Smooth muscle cell of the coronary artery (primary cell): ENCODE measurements around the gene C5AR1. TPM values are rescaled to one million over a fixed set of nuclear protein-coding genes. Genes with fewer than 3 reads are reported as not detected.

Experiments
- total RNA-seq: library from RNA; depleted of rRNA; stranded (reverse); fragments of >200 nt; gene quantifications from 2 replicates; pipeline ENCODE4 v1.2.3, GENCODE V29; 2014; ENCODE audit warnings: low replicate concordance

Gene C5AR1
- 0.08 TPM in 1 of 2 replicates, not detected in the other for total RNA-seq

GRCh38 chr19:47309608-47310007 lies at the start of gene C5AR1:
TSS of gene C5AR1 (plus strand) at chr19:47309861. CDS start at chr19:47309896, 35 bp downstream.

GRCh38 chr19:47274071-47274890 lies 35.4 kb upstream of the C5AR1 start, which contains the start of gene INAFM1:
TSS of gene INAFM1 (plus strand) at chr19:47274885. CDS start at chr19:47274920, 35 bp downstream.

GRCh38 chr19:47331931-47332547 lies 22.4 kb downstream of the C5AR1 start, which contains the start of gene C5AR2:
TSS of gene C5AR2 (plus strand) at chr19:47332175. CDS start at chr19:47340800, 8,625 bp downstream.

GRCh38 chr19:47348819-47349795 lies 39.4 kb downstream of the C5AR1 start, which contains the start of gene DHX34:
TSS of gene DHX34 (plus strand) at chr19:47349315. CDS start at chr19:47353031, 3,716 bp downstream.

Other genes with a start within 250 kb of the C5AR1 start
- 7.5 and 7.6 TPM in 2 replicates for gene ZC3H4, start 196.1 kb upstream of the C5AR1 start, total RNA-seq
- gene SAE1, start 179.0 kb upstream of the C5AR1 start, total RNA-seq = 62.0 and 170 TPM in 2 replicates
- 12.3 and 26.9 TPM in 2 replicates for gene BBC3, start 78.7 kb upstream of the C5AR1 start, total RNA-seq
- gene CCDC9, start 53.3 kb upstream of the C5AR1 start, total RNA-seq = 8.9 and 9.5 TPM in 2 replicates
- 1.2 and 6.6 TPM in 2 replicates for gene INAFM1, start 35.0 kb upstream of the C5AR1 start, total RNA-seq
- under 0.01 and 0.12 TPM in 2 replicates for gene C5AR2, start 22.3 kb downstream of the C5AR1 start, total RNA-seq
- gene DHX34, start 39.5 kb downstream of the C5AR1 start, total RNA-seq = 5.0 and 6.1 TPM in 2 replicates
- gene MEIS3, start 109.7 kb downstream of the C5AR1 start, total RNA-seq = 48.6 and 53.4 TPM in 2 replicates
- gene SLC8A2, start 162.0 kb downstream of the C5AR1 start, total RNA-seq = 0.23 TPM in 1 of 2 replicates, not detected in the other
- 3.2 and 4.0 TPM in 2 replicates for gene KPTN, start 174.4 kb downstream of the C5AR1 start, total RNA-seq
- gene NAPA, start 205.2 kb downstream of the C5AR1 start, total RNA-seq = 55.7 and 77.6 TPM in 2 replicates